Smooth muscle cell (in vitro differentiated cells): ENCODE measurements around the gene C4orf50. TPM values are rescaled to one million over a fixed set of nuclear protein-coding genes. Genes with fewer than 3 reads are reported as not detected.

ENCODE experiments used
- DNase-seq: peaks from one replicate; lab custom pipeline; 2025; ENCODE audit not compliant: unreplicated experiment; lab: John Stamatoyannopoulos, UW
- H2AFZ ChIP-seq: fragments of 200-600 bp; sonication (generic); 2 replicates; pipeline ENCODE4 v1.6.0; 2016; ENCODE audit warnings: antibody characterized with exemption, low read depth, mild to moderate bottlenecking
- H3F3A ChIP-seq: fragments of 200-600 bp; sonication (generic); 2 replicates; pipeline ENCODE4 v1.6.0; 2017; ENCODE audit warnings: antibody characterized with exemption, low read depth
- H3K27ac ChIP-seq: fragments of 200-600 bp; sonication (generic); 2 replicates; pipeline ENCODE4 v1.5.1; 2016; ENCODE audit warnings: low read depth, mild to moderate bottlenecking
- H3K27me3 ChIP-seq: fragments of 200-600 bp; sonication (generic); 2 replicates; pipeline ENCODE4 v1.6.1; 2016; ENCODE audit warnings: low read depth, mild to moderate bottlenecking
- H3K36me3 ChIP-seq: fragments of 200-600 bp; sonication (generic); 2 replicates; pipeline ENCODE4 v1.5.1; 2016; ENCODE audit warnings: low read depth
- H3K4me1 ChIP-seq: fragments of 200-600 bp; sonication (generic); 2 replicates; pipeline ENCODE4 v1.5.1; 2016; ENCODE audit warnings: low read depth
- H3K4me2 ChIP-seq: fragments of 200-600 bp; sonication (generic); 2 replicates; pipeline ENCODE4 v1.6.0; 2016; ENCODE audit warnings: mild to moderate bottlenecking
- H3K4me3 ChIP-seq: fragments of 200-600 bp; sonication (generic); 2 replicates; pipeline ENCODE4 v1.5.1; 2016; ENCODE audit warnings: mild to moderate bottlenecking
- H3K79me2 ChIP-seq: fragments of 200-600 bp; sonication (generic); 2 replicates; pipeline ENCODE4 v1.6.0; 2016; ENCODE audit warnings: low read depth, mild to moderate bottlenecking
- H3K9ac ChIP-seq: fragments of 200-600 bp; sonication (generic); 2 replicates; pipeline ENCODE4 v1.6.0; 2016; ENCODE audit warnings: low read depth
- H3K9me3 ChIP-seq: fragments of 200-600 bp; sonication (generic); replicated peaks from 2 replicates; pipeline ENCODE4 v1.5.1; 2016; ENCODE audit warnings: low read depth
- H4K20me1 ChIP-seq: fragments of 200-600 bp; sonication (generic); 2 replicates; pipeline ENCODE4 v1.6.0; 2016; ENCODE audit warnings: low read depth
- WGBS: methylation state at CpG from one replicate; pipeline ENCODE4 v1.1.7; 2016; ENCODE audit warnings: low lambda C conversion rate; 5-methylcytosine and 5-hydroxymethylcytosine counted together
- polyA plus RNA-seq: library from polyadenylated mRNA; unstranded; fragments of >200 nt; fragmentation: Nextera tagmentation; extraction: Ambion mirVana; gene quantifications from 2 replicates; pipeline ENCODE4 v1.2.1, GENCODE V29; 2016
- total RNA-seq: library from RNA; depleted of rRNA; stranded (reverse); fragments of >200 nt; gene quantifications from 2 replicates; pipeline ENCODE4 v1.2.3, GENCODE V29; 2014
- TF ChIP-seq, protein P1 (sequence below): fragments of 200-600 bp; sonication (generic); IDR thresholded peaks from 2 replicates; pipeline ENCODE4 v1.5.1; 2017; ENCODE audit warnings: borderline replicate concordance, mild to moderate bottlenecking, antibody characterized with exemption; ENCODE audit not compliant: insufficient read depth, poor library complexity, severe bottlenecking

The C4orf50 gene
- total and polyA plus RNA-seq, 2 experiments from 2014 or later: not detected

DNA sequence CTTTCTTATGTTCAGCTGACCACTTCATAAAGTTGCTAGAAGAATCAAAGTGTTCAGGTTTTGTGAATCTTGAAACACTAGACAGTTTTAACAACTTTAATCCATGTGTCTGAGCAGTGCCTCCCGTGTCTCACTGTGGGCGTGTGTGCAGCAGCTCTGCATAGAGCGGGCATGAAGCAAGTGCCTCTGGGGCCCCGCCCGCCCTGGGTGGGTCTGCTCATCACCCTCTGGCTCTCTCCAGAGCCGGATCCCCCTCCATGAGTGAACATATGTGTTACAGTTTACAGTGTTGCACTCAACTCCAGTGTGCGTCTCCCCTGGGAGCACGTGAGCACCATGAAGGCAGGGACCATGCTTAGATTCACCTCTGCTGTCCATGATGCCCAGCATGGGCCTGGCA is 87.8 kb downstream of the C4orf50 start:
- no peak overlapping the region for H3K4me2 ChIP-seq
- H3K9ac ChIP-seq: no peak overlapping the region
- no peaks in the 10 kb centered on the region for H3K36me3 ChIP-seq
- no peak overlapping the region for H3K27ac ChIP-seq
- no peaks in the 10 kb centered on the region for H3K79me2 ChIP-seq
- no peaks in the 10 kb centered on the region for H3K9me3 ChIP-seq
- peaks cover 21% of the 10 kb centered on the region for H3K27me3 ChIP-seq
- DNase-seq: no peak
- no peaks in the 10 kb centered on the region for H4K20me1 ChIP-seq
- 92% methylated on average over 8 of the region's 8 CpGs for WGBS
- H2AFZ ChIP-seq: no peak overlapping the region
- no peaks in the 10 kb centered on the region for H3F3A ChIP-seq
- TF ChIP-seq, protein P1, sequence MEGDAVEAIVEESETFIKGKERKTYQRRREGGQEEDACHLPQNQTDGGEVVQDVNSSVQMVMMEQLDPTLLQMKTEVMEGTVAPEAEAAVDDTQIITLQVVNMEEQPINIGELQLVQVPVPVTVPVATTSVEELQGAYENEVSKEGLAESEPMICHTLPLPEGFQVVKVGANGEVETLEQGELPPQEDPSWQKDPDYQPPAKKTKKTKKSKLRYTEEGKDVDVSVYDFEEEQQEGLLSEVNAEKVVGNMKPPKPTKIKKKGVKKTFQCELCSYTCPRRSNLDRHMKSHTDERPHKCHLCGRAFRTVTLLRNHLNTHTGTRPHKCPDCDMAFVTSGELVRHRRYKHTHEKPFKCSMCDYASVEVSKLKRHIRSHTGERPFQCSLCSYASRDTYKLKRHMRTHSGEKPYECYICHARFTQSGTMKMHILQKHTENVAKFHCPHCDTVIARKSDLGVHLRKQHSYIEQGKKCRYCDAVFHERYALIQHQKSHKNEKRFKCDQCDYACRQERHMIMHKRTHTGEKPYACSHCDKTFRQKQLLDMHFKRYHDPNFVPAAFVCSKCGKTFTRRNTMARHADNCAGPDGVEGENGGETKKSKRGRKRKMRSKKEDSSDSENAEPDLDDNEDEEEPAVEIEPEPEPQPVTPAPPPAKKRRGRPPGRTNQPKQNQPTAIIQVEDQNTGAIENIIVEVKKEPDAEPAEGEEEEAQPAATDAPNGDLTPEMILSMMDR: no peak
- no peak overlapping the region for H3K4me3 ChIP-seq
- no peaks in the 10 kb centered on the region for H3K4me1 ChIP-seq

DNA sequence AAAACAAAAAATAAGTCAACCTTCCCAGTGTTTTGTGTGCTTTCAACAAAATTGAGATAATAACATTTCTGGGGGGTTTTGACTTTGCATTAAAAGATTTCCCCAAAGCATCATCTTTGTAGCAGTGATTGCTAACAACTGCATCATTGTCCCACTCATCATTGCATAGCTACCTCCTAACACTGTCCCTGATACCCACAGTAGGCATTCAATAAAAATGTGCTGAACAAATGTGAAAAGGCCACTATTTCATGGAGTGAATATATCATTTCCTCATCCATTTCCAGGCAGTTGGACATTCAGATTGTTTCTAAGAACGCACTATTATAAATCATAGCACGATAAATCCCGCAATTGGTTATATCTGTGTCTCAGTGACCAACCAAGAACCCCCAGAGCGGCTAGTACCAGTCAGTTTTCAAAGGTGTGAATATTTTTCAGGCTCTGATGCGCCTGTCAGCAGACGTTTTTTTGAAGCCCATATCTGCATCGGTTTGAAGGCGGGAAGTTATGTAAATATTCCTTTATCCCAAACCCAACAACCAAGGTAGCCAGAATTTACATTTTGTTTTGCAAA is 89.3 kb downstream of the C4orf50 start:
- TF ChIP-seq, protein P1: no peak
- WGBS: 73% methylated on average over 8 of the region's 8 CpGs
- no peak for DNase-seq
- Histone ChIP-seq H2AFZ (no peak overlapping the region), H4K20me1 (no peaks in the 10 kb centered on the region), H3K9me3 (no peaks in the 10 kb centered on the region), H3K27me3 (peaks cover 21% of the 10 kb centered on the region), H3K9ac (no peak overlapping the region), H3K4me2 (no peak overlapping the region), H3K27ac (no peak overlapping the region), H3K36me3 (no peaks in the 10 kb centered on the region), H3F3A (no peaks in the 10 kb centered on the region), H3K4me3 (no peak overlapping the region), H3K4me1 (no peaks in the 10 kb centered on the region), H3K79me2 (no peaks in the 10 kb centered on the region)

DNA sequence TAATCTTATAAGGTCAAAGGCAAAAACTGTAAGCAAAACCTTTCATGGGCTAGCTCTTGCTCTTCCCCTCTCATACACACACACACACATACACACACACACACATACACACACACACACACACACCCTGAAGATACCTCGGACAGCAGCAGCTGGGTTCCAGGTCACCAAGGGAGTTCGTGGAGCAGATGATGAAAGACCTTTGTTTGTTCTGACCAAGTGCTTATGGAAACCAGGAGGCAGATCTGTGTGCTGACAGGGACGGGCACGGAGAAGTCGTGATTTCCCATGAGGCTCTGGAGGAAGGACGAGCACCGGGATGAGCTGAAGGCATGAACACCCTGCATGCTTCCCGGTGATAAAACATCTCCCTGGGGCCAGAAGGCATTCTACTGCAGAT is 90.0 kb downstream of the C4orf50 start:
- Histone ChIP-seq H3K4me2 (no peak overlapping the region), H3K4me3 (no peak overlapping the region), H3K79me2 (no peaks in the 10 kb centered on the region), H2AFZ (no peak overlapping the region), H3K9ac (no peak overlapping the region), H4K20me1 (no peaks in the 10 kb centered on the region), H3K27ac (no peak overlapping the region), H3K36me3 (no peaks in the 10 kb centered on the region), H3K27me3 (peaks cover 21% of the 10 kb centered on the region), H3K9me3 (no peaks in the 10 kb centered on the region), H3K4me1 (no peaks in the 10 kb centered on the region), H3F3A (no peaks in the 10 kb centered on the region)
- WGBS: 84% methylated on average over 8 of the region's 8 CpGs
- DNase-seq: no peak
- TF ChIP-seq, protein P1: no peak

DNA sequence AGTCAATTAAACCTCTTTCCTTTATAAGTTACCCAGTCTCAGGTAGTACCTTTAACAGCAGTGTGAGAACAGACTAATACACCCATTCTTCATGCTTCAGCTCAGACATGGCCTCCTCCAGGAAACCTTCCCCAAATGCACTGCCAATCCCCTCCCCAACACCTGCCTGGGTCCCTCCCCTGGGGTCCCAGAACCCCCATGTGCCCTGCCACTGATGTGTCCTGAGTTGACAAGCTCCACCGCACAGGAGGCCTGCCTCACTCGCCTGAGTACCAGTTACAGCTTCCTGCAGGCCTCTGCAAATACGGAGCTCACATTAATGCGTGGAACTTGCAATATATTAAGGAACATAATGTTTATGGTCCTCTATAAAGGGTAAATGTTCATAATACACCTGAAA is 90.5 kb downstream of the C4orf50 start:
- Histone ChIP-seq H3F3A (no peaks in the 10 kb centered on the region), H3K27me3 (peaks cover 16% of the 10 kb centered on the region), H4K20me1 (no peaks in the 10 kb centered on the region), H2AFZ (no peak overlapping the region), H3K9ac (no peak overlapping the region), H3K27ac (no peak overlapping the region), H3K4me2 (no peak overlapping the region), H3K4me1 (no peaks in the 10 kb centered on the region), H3K79me2 (no peaks in the 10 kb centered on the region), H3K4me3 (no peak overlapping the region), H3K36me3 (no peaks in the 10 kb centered on the region), H3K9me3 (no peaks in the 10 kb centered on the region)
- DNase-seq: no peak
- TF ChIP-seq, protein P1: no peak
- WGBS: 73% methylated on average over 4 of the region's 4 CpGs
